ELF-1 (cell line): ENCODE data around the gene ZNF428.

Experiments used
- DNase-seq: peaks from one replicate; pipeline ENCODE4 v3.0.0-alpha.2; 2016; ENCODE audit warnings: low read depth, low spot score

ZNF428 gene

GRCh38 chr19:43562226-43562697 lies 57.2 kb downstream of the ZNF428 start:
- DNase-seq: no peak

GRCh38 chr19:43561139-43561970 lies 58.1 kb downstream of the ZNF428 start:
- DNase-seq: no peak

- DNase-seq: peak; percentile 19
Measured at GRCh38 chr19:43560687-43561086, 58.7 kb downstream of the ZNF428 start.
